HL-60 (cell line): Measurements from ENCODE around the gene HK1.

Experiments used
- CTCF ChIP-seq: IDR thresholded peaks from one replicate; pipeline ENCODE4 v1.5.1; 2011; ENCODE audit warnings: low read length, control low read depth, inconsistent platforms; ENCODE audit not compliant: insufficient read depth
- POLR2AphosphoS5 ChIP-seq: IDR thresholded peaks from 2 replicates; pipeline ENCODE4 v1.6.1; 2012; ENCODE audit warnings: low read depth
- TF ChIP-seq, protein P1 (sequence below): IDR thresholded peaks from 2 replicates; pipeline ENCODE4 v1.6.1; 2012; ENCODE audit warnings: low read depth; ENCODE audit not compliant: insufficient replicate concordance

DNA sequence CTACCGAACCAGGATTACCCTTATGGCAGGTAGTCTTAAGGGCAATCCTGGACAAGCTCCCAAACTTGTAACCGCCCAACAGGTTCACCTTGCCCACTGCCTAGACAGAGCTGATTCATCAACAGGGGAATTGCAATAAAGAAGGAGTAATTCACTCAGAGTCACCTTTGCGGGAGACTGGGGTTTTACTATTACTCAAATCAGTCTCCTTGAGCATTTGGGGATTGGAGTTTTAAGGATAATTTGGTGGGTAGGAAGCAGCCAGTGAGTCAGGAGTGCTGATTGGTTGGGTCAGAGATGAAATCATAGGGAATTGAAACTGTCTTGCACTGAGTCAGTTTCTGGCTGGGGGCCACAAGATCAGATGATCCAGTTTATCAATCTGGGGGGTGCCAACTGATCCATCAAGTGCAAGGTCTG lies 25.3 kb downstream of the HK1 start:
- TF ChIP-seq CTCF: no peak
- no peak for TF ChIP-seq POLR2AphosphoS5
- TF ChIP-seq, protein P1, sequence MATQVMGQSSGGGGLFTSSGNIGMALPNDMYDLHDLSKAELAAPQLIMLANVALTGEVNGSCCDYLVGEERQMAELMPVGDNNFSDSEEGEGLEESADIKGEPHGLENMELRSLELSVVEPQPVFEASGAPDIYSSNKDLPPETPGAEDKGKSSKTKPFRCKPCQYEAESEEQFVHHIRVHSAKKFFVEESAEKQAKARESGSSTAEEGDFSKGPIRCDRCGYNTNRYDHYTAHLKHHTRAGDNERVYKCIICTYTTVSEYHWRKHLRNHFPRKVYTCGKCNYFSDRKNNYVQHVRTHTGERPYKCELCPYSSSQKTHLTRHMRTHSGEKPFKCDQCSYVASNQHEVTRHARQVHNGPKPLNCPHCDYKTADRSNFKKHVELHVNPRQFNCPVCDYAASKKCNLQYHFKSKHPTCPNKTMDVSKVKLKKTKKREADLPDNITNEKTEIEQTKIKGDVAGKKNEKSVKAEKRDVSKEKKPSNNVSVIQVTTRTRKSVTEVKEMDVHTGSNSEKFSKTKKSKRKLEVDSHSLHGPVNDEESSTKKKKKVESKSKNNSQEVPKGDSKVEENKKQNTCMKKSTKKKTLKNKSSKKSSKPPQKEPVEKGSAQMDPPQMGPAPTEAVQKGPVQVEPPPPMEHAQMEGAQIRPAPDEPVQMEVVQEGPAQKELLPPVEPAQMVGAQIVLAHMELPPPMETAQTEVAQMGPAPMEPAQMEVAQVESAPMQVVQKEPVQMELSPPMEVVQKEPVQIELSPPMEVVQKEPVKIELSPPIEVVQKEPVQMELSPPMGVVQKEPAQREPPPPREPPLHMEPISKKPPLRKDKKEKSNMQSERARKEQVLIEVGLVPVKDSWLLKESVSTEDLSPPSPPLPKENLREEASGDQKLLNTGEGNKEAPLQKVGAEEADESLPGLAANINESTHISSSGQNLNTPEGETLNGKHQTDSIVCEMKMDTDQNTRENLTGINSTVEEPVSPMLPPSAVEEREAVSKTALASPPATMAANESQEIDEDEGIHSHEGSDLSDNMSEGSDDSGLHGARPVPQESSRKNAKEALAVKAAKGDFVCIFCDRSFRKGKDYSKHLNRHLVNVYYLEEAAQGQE: no peak
